Neural progenitor cell (in vitro differentiated cells): ENCODE measurements around the gene SUN5. TPM values are rescaled to one million over a fixed set of nuclear protein-coding genes. Genes with fewer than 3 reads are reported as not detected.

Source experiments
- DNase-seq: peaks from one replicate; pipeline ENCODE4 v3.0.0-alpha.2; 2016; ENCODE audit warnings: low spot score
- H2AFZ ChIP-seq: fragments of 200-600 bp; sonication (generic); replicated peaks from 2 replicates; pipeline ENCODE4 v1.6.1; 2016; ENCODE audit warnings: antibody characterized with exemption
- H3F3A ChIP-seq: fragments of 200-600 bp; sonication (generic); 2 replicates; pipeline ENCODE4 v1.6.1; 2016; ENCODE audit warnings: antibody characterized with exemption, low read depth
- H3K27ac ChIP-seq: fragments of 200-600 bp; sonication (generic); 2 replicates; pipeline ENCODE4 v1.5.1; 2016; ENCODE audit warnings: mild to moderate bottlenecking
- H3K27me3 ChIP-seq: fragments of 200-600 bp; sonication (generic); 2 replicates; pipeline ENCODE4 v1.6.1; 2016; ENCODE audit warnings: mild to moderate bottlenecking, moderate library complexity
- H3K36me3 ChIP-seq: fragments of 200-600 bp; sonication (generic); 2 replicates; pipeline ENCODE4 v1.5.1; 2016
- H3K4me1 ChIP-seq: fragments of 200-600 bp; sonication (generic); 2 replicates; pipeline ENCODE4 v1.6.1; 2016; ENCODE audit warnings: mixed run types
- H3K4me2 ChIP-seq: fragments of 200-600 bp; sonication (generic); 2 replicates; pipeline ENCODE4 v1.6.1; 2016
- H3K4me3 ChIP-seq: fragments of 200-600 bp; sonication (generic); 2 replicates; pipeline ENCODE4 v1.5.1; 2016
- H3K79me2 ChIP-seq: fragments of 200-600 bp; sonication (generic); 2 replicates; pipeline ENCODE4 v1.6.1; 2016; ENCODE audit warnings: low read depth
- H3K9ac ChIP-seq: fragments of 200-600 bp; sonication (generic); 2 replicates; pipeline ENCODE4 v1.6.1; 2016
- H3K9me3 ChIP-seq: fragments of 200-600 bp; sonication (generic); 2 replicates; pipeline ENCODE4 v1.5.1; 2016; ENCODE audit warnings: low read depth
- H4K20me1 ChIP-seq: fragments of 200-600 bp; sonication (generic); 2 replicates; pipeline ENCODE4 v1.6.1; 2016; ENCODE audit warnings: low read depth
- H3K27ac Mint-ChIP-seq: 3 replicates; pipeline ENCODE4 v1.8.0; 2021; ENCODE audit warnings: mixed read lengths
- H3K27me3 Mint-ChIP-seq: 2 replicates; pipeline ENCODE4 v1.8.0; 2022; ENCODE audit warnings: low read depth, mild to moderate bottlenecking, inconsistent platforms, moderate library complexity, mixed read lengths; ENCODE audit not compliant: insufficient read depth
- H3K36me3 Mint-ChIP-seq: 3 replicates; pipeline ENCODE4 v1.8.0; 2021; ENCODE audit warnings: mixed read lengths
- H3K4me1 Mint-ChIP-seq: 3 replicates; pipeline ENCODE4 v1.8.0; 2021; ENCODE audit warnings: mixed read lengths
- H3K4me3 Mint-ChIP-seq: 3 replicates; pipeline ENCODE4 v1.8.0; 2021; ENCODE audit warnings: mild to moderate bottlenecking, moderate library complexity, mixed read lengths
- H3K9me3 Mint-ChIP-seq: 3 replicates; pipeline ENCODE4 v1.8.0; 2020; ENCODE audit warnings: mixed read lengths
- EZH2 ChIP-seq: fragments of 200-600 bp; sonication (generic); IDR thresholded peaks from 2 replicates; pipeline ENCODE4 v1.6.1; 2017; ENCODE audit warnings: antibody characterized with exemption, mild to moderate bottlenecking, moderate library complexity
- EZH2phosphoT487 ChIP-seq: fragments of 200-600 bp; sonication (generic); IDR thresholded peaks from 2 replicates; pipeline ENCODE4 v1.6.1; 2017; ENCODE audit warnings: antibody characterized with exemption
- total RNA-seq: library from RNA; depleted of rRNA; stranded (reverse); fragments of >200 nt; gene quantifications from 2 replicates; pipeline ENCODE4 v1.2.3, GENCODE V29; 2015; ENCODE audit warnings: low replicate concordance
- TF ChIP-seq, protein P1 (sequence below): fragments of 200-600 bp; sonication (generic); IDR thresholded peaks from 2 replicates; pipeline ENCODE4 v1.5.1; 2017; ENCODE audit warnings: antibody characterized with exemption, mild to moderate bottlenecking

Gene SUN5
- total RNA-seq, 1 donor from 2014 or later, result not detected

DNA sequence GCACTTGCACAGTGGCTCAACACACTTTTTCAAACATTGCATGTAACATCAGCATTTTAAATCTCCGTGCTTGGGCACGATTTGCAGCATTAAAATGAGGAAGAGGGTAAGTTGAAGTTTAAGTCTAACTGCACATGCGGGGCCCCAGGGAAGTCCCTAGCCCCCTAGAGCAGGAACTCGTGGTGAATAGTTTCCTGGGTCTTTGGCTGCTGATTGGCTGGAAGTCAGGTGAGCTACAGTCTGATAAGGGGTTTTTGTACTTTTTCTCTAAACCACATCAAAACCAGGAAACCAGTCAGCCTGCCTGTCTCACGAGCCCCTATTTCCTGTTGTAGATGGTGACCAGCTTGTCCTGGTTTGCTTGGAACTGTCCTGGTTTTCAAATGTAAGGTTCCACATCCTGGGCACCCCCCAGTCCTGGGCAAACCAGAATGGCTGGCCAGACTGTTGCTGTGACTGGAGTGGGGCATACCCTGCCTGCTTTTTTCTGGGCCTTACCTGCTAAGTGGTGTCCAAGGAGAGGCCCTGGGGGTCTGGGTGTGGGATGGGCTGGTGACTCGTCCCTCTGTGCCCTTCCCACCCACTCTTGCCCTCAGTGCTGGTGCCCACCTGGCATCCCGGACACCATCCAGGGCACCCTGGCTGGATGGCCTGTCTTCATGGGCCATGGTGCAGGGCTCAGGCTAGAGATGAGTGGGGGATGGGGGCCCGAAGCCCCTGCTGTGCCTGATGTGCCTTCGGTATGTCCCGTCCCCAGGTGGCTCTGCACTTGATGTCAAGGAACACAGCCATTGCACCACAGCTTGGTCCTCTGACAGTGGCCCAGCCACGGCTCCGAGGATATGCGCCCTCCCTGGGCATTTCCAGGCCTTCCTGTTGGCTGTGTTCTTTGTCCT, 31.8 kb downstream of the SUN5 start:
- peak overlapping the region; percentile 8 for H3K27ac Mint-ChIP-seq
- H3K4me3 Mint-ChIP-seq, result peak overlapping the region; percentile 39
- Histone ChIP-seq H3K4me3 (no peak overlapping the region), H3K27me3 (no peaks in the 10 kb centered on the region), H4K20me1 (no peaks in the 10 kb centered on the region), H2AFZ (peak overlapping the region; percentile 89), H3K79me2 (no peaks in the 10 kb centered on the region), H3K9me3 (no peaks in the 10 kb centered on the region), H3K9ac (no peak overlapping the region), H3F3A (peaks cover 10% of the 10 kb centered on the region), H3K4me2 (peak overlapping the region; percentile 49), H3K27ac (peak overlapping the region; percentile 35), H3K36me3 (no peaks in the 10 kb centered on the region), H3K4me1 (peaks cover 19% of the 10 kb centered on the region)
- H3K27me3 Mint-ChIP-seq, result peaks cover 11% of the 10 kb centered on the region
- no peaks in the 10 kb centered on the region for H3K36me3 Mint-ChIP-seq
- DNase-seq, result no peak
- TF ChIP-seq EZH2phosphoT487, result no peak
- TF ChIP-seq, protein P1, sequence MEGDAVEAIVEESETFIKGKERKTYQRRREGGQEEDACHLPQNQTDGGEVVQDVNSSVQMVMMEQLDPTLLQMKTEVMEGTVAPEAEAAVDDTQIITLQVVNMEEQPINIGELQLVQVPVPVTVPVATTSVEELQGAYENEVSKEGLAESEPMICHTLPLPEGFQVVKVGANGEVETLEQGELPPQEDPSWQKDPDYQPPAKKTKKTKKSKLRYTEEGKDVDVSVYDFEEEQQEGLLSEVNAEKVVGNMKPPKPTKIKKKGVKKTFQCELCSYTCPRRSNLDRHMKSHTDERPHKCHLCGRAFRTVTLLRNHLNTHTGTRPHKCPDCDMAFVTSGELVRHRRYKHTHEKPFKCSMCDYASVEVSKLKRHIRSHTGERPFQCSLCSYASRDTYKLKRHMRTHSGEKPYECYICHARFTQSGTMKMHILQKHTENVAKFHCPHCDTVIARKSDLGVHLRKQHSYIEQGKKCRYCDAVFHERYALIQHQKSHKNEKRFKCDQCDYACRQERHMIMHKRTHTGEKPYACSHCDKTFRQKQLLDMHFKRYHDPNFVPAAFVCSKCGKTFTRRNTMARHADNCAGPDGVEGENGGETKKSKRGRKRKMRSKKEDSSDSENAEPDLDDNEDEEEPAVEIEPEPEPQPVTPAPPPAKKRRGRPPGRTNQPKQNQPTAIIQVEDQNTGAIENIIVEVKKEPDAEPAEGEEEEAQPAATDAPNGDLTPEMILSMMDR, result no peak
- no peak for TF ChIP-seq EZH2
- H3K4me1 Mint-ChIP-seq, result peaks cover 30% of the 10 kb centered on the region
- H3K9me3 Mint-ChIP-seq, result no peaks in the 10 kb centered on the region

DNA sequence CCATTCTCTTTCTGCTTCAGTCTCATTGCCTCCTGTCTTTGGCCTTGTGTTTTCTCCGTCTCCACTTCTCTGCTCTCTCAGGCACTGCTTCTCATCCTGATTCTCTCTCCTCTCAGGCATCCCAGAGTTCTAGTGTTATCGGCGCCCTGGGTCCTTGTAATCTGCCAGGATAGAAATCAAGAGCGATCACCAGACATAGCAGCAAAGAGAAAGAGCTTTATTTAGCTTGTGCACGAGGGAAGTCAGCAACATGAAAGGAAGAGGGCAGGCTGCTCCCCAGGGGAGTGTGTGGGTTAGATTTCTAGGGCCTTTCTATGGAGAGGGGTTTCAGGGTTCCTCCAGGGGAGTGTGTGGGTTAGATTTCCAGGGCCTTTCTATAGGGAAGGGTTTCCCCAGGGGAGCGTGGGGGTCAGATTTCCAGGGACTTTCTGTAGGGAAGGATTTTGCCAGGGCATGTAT, 32.5 kb downstream of the SUN5 start:
- no peak overlapping the region for H3K9ac ChIP-seq
- H3K4me1 ChIP-seq, result peaks cover 19% of the 10 kb centered on the region
- Mint-ChIP-seq H3K9me3 (no peaks in the 10 kb centered on the region), H3K4me3 (no peak overlapping the region), H3K27me3 (peaks cover 11% of the 10 kb centered on the region), H3K27ac (no peak overlapping the region), H3K4me1 (peaks cover 29% of the 10 kb centered on the region), H3K36me3 (no peaks in the 10 kb centered on the region)
- H3K4me2 ChIP-seq, result peak overlapping the region; percentile 49
- no peaks in the 10 kb centered on the region for H4K20me1 ChIP-seq
- peaks cover 10% of the 10 kb centered on the region for H3F3A ChIP-seq
- H3K36me3 ChIP-seq, result no peaks in the 10 kb centered on the region
- DNase-seq, result peak; percentile 26
- H3K27me3 ChIP-seq, result no peaks in the 10 kb centered on the region
- TF ChIP-seq EZH2, result no peak
- TF ChIP-seq, protein P1, result no peak
- no peak for TF ChIP-seq EZH2phosphoT487
- H3K79me2 ChIP-seq, result no peaks in the 10 kb centered on the region
- peak overlapping the region; percentile 89 for H2AFZ ChIP-seq
- H3K4me3 ChIP-seq, result no peak overlapping the region
- peak overlapping the region; percentile 35 for H3K27ac ChIP-seq
- no peaks in the 10 kb centered on the region for H3K9me3 ChIP-seq

GRCh38 chr20:32970973-32971300, 33.3 kb downstream of the SUN5 start:
- Histone ChIP-seq H3K36me3 (no peaks in the 10 kb centered on the region), H3K27ac (no peak overlapping the region), H3K9me3 (no peaks in the 10 kb centered on the region), H3K27me3 (no peaks in the 10 kb centered on the region), H3K79me2 (no peaks in the 10 kb centered on the region), H3K4me2 (no peak overlapping the region), H3K4me1 (peaks cover 19% of the 10 kb centered on the region), H2AFZ (peak overlapping the region; percentile 89), H3F3A (peaks cover 10% of the 10 kb centered on the region), H3K9ac (no peak overlapping the region), H3K4me3 (no peak overlapping the region), H4K20me1 (no peaks in the 10 kb centered on the region)
- H3K36me3 Mint-ChIP-seq, result no peaks in the 10 kb centered on the region
- DNase-seq, result no peak
- H3K4me3 Mint-ChIP-seq, result no peak overlapping the region
- peak overlapping the region; percentile 93 for H3K27ac Mint-ChIP-seq
- TF ChIP-seq, protein P1, result no peak
- TF ChIP-seq EZH2, result no peak
- no peak for TF ChIP-seq EZH2phosphoT487
- H3K9me3 Mint-ChIP-seq, result no peaks in the 10 kb centered on the region
- peaks cover 23% of the 10 kb centered on the region for H3K4me1 Mint-ChIP-seq
- peaks cover 11% of the 10 kb centered on the region for H3K27me3 Mint-ChIP-seq
